Naive thymus-derived CD8-positive, alpha-beta T cell (primary cell): Measurements from ENCODE around the gene EVI5L. TPM values are rescaled to one million over a fixed set of nuclear protein-coding genes. Genes with fewer than 3 reads are reported as not detected.

Experiments
- ATAC-seq, 2 donors: fragments of 150-1000 bp; cut with Tn5 transposase in 1 of 2; sonication (Bioruptor Pico), chemical (Tn5 transposase) in 1 of 2; 1 replicate in 1 of 2; 2 replicates in 1 of 2; pipeline ENCODE4 v1.10.0; 2021; ENCODE audit warnings: mild to moderate bottlenecking in 2 of 2, moderate library complexity in 2 of 2
- POLR2A ChIA-PET: fragments of 350-600 bp; sonication (Branson Sonifier 250); formaldehyde crosslinking; loops from one replicate; lab custom pipeline; 2021; ENCODE audit warnings: antibody characterized with exemption; lab: Charles Lee
- DNase-seq, 10 donors: peaks; one replicate each; pipeline versions ENCODE4 v3.0.0 to v3.0.0-alpha.2; 2020 to 2022
- H3K27ac Mint-ChIP-seq, 10 donors: one replicate each; pipeline ENCODE4 v1.8.0; 2020 to 2022; ENCODE audit warnings: mild to moderate bottlenecking in 10 of 10, mixed read lengths in 10 of 10, moderate library complexity in 4 of 10, inconsistent platforms in 1 of 10
- H3K27me3 Mint-ChIP-seq, 5 donors: one replicate each; pipeline ENCODE4 v1.8.0; 2021 to 2022; ENCODE audit warnings: mixed read lengths in 5 of 5
- H3K36me3 Mint-ChIP-seq, 3 donors: one replicate each; pipeline ENCODE4 v1.8.0; 2020 to 2022; ENCODE audit warnings: mixed read lengths in 3 of 3, mild to moderate bottlenecking in 2 of 3, inconsistent platforms in 1 of 3
- H3K4me1 Mint-ChIP-seq, 4 donors: one replicate each; pipeline ENCODE4 v1.8.0; 2021 to 2022; ENCODE audit warnings: mixed read lengths in 4 of 4
- H3K4me3 Mint-ChIP-seq, 10 donors: one replicate each; pipeline ENCODE4 v1.8.0; 2020 to 2022; ENCODE audit warnings: mild to moderate bottlenecking in 10 of 10, mixed read lengths in 10 of 10, moderate library complexity in 6 of 10, inconsistent platforms in 1 of 10
- H3K9me3 Mint-ChIP-seq, 9 donors: one replicate each; pipeline ENCODE4 v1.8.0; 2020 to 2022; ENCODE audit warnings: mixed read lengths in 9 of 9, mild to moderate bottlenecking in 3 of 9, inconsistent platforms in 1 of 9, moderate library complexity in 1 of 9
- polyA plus RNA-seq, 3 donors: library from polyadenylated mRNA; unstranded; fragments of 300-500 nt; fragmentation: Illumina TruSeq; gene quantifications; one replicate each; pipeline ENCODE4 v1.2.3, GENCODE V29; 2021
- total RNA-seq, 8 experiments: library from RNA in 2 of 8; stranded (reverse) in 2 of 8; gene quantifications; one replicate each; pipeline ENCODE4 v1.2.3 and lab custom pipeline; 2021 to 2026

The EVI5L gene
- total and polyA plus RNA-seq, 5 experiments from 2014 or later, result 1.1 to 11.5 (median 2.7) TPM

DNA sequence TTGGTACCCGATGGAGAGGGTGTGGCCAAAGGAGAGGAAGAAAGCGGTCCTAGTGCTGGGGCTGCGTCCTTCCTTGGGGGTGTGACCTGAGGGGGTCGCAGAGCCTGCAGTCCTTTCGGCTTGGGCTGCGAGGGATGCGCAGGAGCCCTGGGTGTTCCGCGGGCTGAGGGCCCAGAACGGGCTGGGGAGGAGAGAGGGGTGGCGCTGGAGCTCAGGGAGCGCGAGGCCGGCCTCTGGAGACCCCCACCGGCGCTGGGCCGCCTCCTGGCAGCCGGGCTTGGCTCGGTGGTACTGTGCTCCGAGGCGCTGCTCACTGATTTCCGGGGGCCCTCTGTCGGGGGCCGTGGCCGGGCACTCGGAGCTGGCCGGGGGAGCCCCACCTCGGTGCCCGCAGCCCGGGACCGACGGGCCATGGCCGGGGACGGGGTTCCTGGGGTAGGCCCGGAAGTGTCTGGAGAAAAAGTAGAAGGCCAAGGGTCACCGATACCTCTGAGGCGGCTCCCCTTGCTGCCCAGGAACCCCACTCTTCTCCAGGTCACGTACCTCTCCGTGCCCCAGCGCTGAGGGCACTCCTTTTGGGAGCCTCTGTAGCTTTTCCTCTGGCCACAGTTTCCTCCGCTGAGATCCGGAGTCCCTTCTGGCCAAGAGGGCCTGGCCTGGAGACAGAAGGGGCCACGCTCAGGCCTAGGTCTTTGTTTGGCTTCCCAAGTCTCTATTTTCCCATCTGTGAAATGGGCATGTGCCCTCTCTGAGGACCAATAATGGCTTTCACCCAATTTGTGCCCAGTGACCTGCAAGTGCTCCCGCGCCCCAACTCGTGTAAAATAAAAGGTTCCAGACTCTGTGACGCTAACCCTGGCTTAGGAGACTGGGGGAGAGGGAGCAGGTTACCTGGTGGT lies 42.5 kb downstream of the EVI5L start:
- H3K27me3 Mint-ChIP-seq, result peaks cover 0 to 22% (median 12%) of the 10 kb centered on the region in 5 donors

DNA sequence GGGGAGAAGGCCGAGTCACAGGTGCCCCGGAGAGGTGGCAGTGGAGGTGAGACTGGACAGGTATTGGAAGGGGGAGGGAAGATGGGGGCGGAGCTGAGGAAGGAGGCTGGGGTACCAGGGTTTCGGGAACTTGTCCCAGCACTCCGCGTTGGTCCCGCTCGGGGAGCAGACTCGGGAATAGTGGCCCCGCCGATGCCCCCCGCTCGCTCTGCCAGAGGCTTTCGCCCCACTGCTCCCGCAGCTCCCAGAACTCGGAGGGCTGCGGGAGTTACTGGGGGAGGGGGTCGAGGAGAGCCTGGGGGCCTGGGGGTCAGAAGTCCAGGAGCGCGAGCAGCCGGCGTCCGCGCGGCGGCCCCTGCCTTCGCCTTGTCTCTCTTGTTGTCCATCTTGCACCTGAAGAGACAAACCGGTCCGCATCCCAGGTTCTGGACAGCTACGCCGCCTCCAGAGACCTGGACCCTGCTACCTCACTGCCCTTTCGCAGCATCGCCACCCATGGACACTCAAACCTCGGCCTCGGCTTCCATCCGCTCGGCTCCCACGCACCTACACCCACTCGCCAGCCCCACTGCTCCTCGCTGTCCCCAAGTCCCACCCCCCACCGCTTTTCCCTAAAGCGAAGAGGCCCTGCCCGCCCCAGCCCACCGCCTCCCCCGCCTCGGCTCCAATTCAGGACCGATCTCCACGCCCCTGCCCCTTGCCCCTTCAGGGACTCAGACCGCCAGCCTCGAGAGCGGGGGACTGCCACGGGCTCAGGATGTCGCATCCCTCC lies 43.5 kb downstream of the EVI5L start:
- ATAC-seq (no peak), DNase-seq (no peak)
- H3K9me3 Mint-ChIP-seq, result no peaks in the 10 kb centered on the region
- H3K4me1 Mint-ChIP-seq, result peaks cover 23 to 49% (median 39%) of the 10 kb centered on the region in 4 donors
- H3K36me3 Mint-ChIP-seq, result peaks cover 0 to 2% (median 1%) of the 10 kb centered on the region in 3 donors
- peak overlapping the region; percentile 63 to 85 (median 80) for H3K4me3 Mint-ChIP-seq
- POLR2A ChIA-PET, result interaction anchor here (0.6 to 1.4 kb wide), 2 partner anchors 36 to 46 kb away, joined by 3 read pairs; partner anchors contain the start of gene SNAPC2
- H3K27me3 Mint-ChIP-seq, result peaks cover 0 to 22% (median 12%) of the 10 kb centered on the region in 5 donors
- H3K27ac Mint-ChIP-seq, result peak overlapping the region in 4 of 10 donors; percentile 33 to 79 (median 64)

More for the DNA sequence above, 42.5 kb downstream of the EVI5L start:
- Mint-ChIP-seq H3K9me3 (no peaks in the 10 kb centered on the region), H3K27ac (peak overlapping the region in 4 of 10 donors; percentile 39 to 92 (median 50)), H3K4me1 (peaks cover 23 to 52% (median 43%) of the 10 kb centered on the region in 4 donors), H3K4me3 (peak overlapping the region; percentile 7 to 87 (median 70)), H3K36me3 (peaks cover 0 to 2% (median 1%) of the 10 kb centered on the region in 3 donors)
- DNase-seq (no peak), ATAC-seq (no peak)
- POLR2A ChIA-PET, result interaction anchor here (0.5 to 1.4 kb wide), 4 partner anchors 10 to 195 kb away, joined by 3 to 4 read pairs (median 3); partner anchors contain the start of gene SNAPC2

DNA sequence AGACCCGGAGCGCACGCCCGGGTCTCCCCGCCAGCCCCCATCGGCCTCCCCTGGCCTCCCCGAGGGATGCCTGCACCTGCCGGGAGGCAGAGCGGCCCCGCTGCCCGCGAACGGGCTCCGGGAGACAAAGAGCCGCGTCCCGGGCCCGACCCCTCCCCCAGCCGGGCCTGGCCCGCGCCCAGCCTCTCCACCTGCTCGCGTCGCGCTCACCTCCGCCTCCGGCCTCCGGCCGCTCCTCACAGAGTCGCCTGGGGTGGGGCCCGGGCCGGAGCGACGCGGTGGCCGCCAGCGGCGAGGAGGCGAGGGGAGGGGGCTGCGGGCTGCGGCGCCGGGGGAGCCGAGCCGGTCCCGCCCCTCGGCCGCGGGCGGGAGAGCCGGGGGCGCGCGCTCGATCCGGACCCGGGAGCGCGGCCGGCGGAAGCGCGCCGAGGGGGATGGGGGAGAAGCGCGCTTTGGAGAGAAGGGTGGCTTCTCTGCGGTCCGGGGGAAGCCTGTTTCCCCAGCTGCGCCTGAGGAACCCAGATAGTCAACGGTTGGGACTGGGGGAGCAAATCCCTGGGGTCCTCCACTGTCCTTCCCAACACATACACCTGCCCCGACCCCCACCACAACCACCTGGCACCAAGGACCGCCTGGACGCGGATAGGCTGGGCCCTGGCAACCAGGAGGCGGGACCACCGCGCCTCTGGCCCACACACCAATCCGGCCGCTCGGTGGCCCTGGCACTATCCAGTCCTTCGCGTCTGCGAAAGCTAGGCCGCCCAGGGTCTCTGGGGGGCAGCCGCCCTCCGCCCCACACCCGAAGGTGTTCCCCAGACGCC lies 44.3 kb downstream of the EVI5L start, which contains the start of gene PRR36:
TSS of gene PRR36 (minus strand) at position 315 of the 821 bp plus-strand sequence. CDS start 701 bp downstream, outside the sequence.
- peaks cover 0 to 22% (median 12%) of the 10 kb centered on the region in 5 donors for H3K27me3 Mint-ChIP-seq
- peak within 1 kb of the TSS in 6 of 10 donors; percentile 33 to 79 (median 58) for H3K27ac Mint-ChIP-seq
- peak within 1 kb of the TSS; percentile 67 to 85 (median 80) for H3K4me3 Mint-ChIP-seq
- H3K4me1 Mint-ChIP-seq, result peaks cover 19 to 44% (median 34%) of the 10 kb centered on the region in 4 donors
- DNase-seq (no peak), ATAC-seq (no peak)
- H3K36me3 Mint-ChIP-seq, result peaks cover 0 to 2% (median 1%) of the 10 kb centered on the region in 3 donors
- no peaks in the 10 kb centered on the region for H3K9me3 Mint-ChIP-seq
- POLR2A ChIA-PET, result interaction anchor here (1.6 kb wide), 1 partner anchor 13 kb away, joined by 6 read pairs; no protein-coding TSS in a partner anchor

DNA sequence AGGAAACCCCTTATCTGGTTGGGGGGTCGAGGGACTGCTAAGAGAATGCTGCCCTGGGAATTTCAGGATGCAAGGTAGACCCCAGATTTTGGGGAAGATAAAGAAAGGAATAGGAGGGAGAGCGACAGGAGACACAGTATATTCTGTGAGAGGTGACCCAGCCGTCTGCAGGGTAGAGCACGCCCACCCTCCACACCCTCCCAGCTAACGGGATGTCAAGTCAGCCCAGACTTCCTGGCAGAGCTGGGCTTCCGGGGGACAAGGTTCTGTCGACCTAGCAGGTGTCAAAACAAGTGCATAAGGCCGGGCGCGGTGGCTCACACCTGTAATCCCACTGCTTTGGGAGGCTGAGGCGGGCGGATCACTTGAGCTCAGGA lies 44.9 kb downstream of the EVI5L start:
- DNase-seq (no peak), ATAC-seq (no peak)
- Mint-ChIP-seq H3K4me3 (peak overlapping the region; percentile 41 to 76 (median 61)), H3K4me1 (peaks cover 18 to 41% (median 33%) of the 10 kb centered on the region in 4 donors), H3K9me3 (no peaks in the 10 kb centered on the region), H3K36me3 (peaks cover 0 to 2% (median 1%) of the 10 kb centered on the region in 3 donors), H3K27ac (peak overlapping the region in 2 of 10 donors; percentile 49 to 53), H3K27me3 (peaks cover 0 to 22% (median 12%) of the 10 kb centered on the region in 5 donors)
- POLR2A ChIA-PET, result interaction anchor here (1.6 kb wide), 1 partner anchor 13 kb away, joined by 6 read pairs; no protein-coding TSS in a partner anchor

DNA sequence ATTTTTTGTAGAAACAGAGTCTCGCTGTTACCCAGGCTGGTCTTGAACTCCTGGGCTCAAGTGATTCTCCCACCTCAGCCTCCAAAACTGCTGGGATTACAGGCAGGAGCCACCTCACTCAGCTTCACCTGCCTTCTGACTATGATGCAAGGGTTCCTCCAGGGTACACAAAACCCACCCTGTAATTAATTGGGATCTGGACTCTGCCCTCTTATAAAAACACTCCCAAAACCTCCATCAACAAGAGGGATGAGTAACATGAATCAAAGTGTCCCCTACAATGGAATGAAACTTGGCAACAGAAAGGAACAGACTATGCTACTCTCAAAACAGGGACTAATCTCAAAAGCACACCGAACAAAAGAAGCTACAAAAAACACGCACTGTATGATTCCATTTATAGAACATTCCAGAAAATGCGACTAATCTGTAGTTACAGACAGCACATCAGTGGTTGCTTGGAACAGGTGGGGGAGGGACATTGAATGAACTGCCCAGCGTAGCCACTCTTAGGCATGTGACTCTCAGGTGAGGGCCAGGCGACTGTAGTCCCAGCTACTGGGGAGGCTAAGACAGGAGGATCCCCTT lies 47.3 kb downstream of the EVI5L start:
- Mint-ChIP-seq H3K4me1 (peaks cover 3 to 17% (median 15%) of the 10 kb centered on the region in 4 donors), H3K9me3 (no peaks in the 10 kb centered on the region), H3K36me3 (no peaks in the 10 kb centered on the region), H3K4me3 (no peak overlapping the region), H3K27ac (no peak overlapping the region), H3K27me3 (peaks cover 0 to 9% (median 4%) of the 10 kb centered on the region in 5 donors)
- ATAC-seq (no peak), DNase-seq (no peak)
- POLR2A ChIA-PET, result no interaction called here

DNA sequence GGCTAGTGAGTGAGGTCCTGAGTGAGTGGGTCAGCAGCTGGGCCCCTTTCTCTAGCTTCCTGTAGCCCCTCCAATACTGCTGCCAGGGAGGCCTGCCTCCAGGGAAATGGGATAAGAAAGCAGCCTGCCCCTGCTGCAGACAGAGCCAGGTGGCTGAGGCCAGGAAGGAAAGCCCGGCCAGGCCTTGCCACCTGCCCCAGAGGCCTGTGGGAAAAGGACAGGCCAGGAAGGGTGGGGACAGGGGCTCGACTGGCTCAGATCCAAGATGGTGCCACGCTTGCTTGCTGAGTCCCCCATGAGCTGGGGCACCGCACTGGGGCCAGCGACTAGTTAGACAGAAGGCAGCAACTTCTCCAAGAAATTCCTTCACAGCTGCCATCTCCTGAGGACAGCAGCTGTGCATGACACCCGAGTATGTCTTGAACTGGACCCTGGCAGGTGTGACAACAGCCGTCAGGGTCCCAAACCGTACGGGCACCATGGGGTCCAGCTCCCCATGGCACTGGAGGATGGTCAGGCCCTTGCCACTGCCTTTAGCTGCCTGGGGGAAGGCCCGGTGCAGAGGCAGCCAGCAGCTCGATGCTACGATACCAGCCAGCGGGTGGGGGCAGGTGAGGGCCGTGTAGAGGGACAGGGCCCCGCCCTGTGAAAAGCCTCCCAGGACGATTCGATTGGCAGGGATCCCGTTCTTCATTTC lies 49.2 kb downstream of the EVI5L start:
- POLR2A ChIA-PET, result interaction anchor here (0.5 kb wide), 1 partner anchor 66 kb away, joined by 3 read pairs; no protein-coding TSS in a partner anchor
- peaks cover 2 to 11% (median 8%) of the 10 kb centered on the region in 4 donors for H3K4me1 Mint-ChIP-seq
- peaks cover 0 to 2% (median 0%) of the 10 kb centered on the region in 5 donors for H3K27me3 Mint-ChIP-seq
- no peaks in the 10 kb centered on the region for H3K36me3 Mint-ChIP-seq
- no peak overlapping the region for H3K4me3 Mint-ChIP-seq
- no peaks in the 10 kb centered on the region for H3K9me3 Mint-ChIP-seq
- no peak for DNase-seq
- no peak overlapping the region for H3K27ac Mint-ChIP-seq
- ATAC-seq, result no peak

DNA sequence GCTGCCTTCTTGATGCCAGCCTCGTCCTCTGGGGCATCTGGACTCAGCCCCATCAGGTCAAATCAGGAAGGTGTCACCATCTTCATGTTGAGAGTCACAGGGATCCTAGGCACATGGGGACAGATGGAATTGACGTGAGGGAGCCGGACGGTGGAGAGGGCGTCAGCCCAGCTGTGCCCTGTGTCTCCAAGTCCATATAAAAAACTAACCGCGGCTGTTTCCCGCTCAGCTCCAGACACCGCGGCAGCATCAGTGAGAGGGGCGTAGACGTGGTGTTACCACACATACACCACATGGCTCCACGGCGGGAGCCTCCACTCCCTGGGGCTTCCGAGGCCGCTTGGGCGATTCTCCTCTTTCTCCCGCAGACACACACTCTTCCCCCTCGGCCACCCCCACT lies 49.8 kb downstream of the EVI5L start:
- ATAC-seq (no peak), DNase-seq (peak in 1 of 10 donors; percentile 20)
- H3K9me3 Mint-ChIP-seq, result no peaks in the 10 kb centered on the region
- H3K4me1 Mint-ChIP-seq, result peaks cover under 1 to 7% (median 5%) of the 10 kb centered on the region in 4 donors
- no peak overlapping the region for H3K4me3 Mint-ChIP-seq
- H3K27ac Mint-ChIP-seq, result no peak overlapping the region
- H3K36me3 Mint-ChIP-seq, result no peaks in the 10 kb centered on the region
- peaks cover 0 to under 1% (median 0%) of the 10 kb centered on the region in 5 donors for H3K27me3 Mint-ChIP-seq
- POLR2A ChIA-PET, result no interaction called here

DNA sequence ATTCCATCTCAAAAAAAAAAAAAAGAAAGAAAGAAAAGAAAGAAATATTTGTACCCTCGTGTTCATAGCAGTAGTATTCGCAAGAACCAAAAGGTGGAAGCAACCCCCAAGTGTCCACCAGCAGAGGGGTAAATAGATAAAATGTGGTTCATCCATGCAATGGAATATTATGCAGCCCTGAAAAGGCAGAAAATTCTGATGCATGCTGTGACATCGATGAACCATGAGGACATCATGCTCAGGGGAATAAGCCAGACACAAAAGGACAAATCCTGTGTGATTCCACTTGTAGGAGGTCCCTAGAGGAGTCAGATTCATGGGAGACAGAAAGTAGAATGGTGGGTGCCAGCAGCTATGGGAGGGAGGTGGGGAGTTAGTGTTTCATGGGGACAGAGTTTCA lies 51.9 kb downstream of the EVI5L start:
- Mint-ChIP-seq H3K36me3 (no peaks in the 10 kb centered on the region), H3K4me3 (no peak overlapping the region), H3K27ac (no peak overlapping the region), H3K27me3 (peaks cover 0 to 8% (median 0%) of the 10 kb centered on the region in 5 donors), H3K9me3 (no peaks in the 10 kb centered on the region), H3K4me1 (peaks cover 0 to 5% (median under 1%) of the 10 kb centered on the region in 4 donors)
- DNase-seq (no peak), ATAC-seq (no peak)
- POLR2A ChIA-PET, result interaction anchor here (0.7 kb wide), 1 partner anchor 9 kb away, joined by 4 read pairs; no protein-coding TSS in a partner anchor

DNA sequence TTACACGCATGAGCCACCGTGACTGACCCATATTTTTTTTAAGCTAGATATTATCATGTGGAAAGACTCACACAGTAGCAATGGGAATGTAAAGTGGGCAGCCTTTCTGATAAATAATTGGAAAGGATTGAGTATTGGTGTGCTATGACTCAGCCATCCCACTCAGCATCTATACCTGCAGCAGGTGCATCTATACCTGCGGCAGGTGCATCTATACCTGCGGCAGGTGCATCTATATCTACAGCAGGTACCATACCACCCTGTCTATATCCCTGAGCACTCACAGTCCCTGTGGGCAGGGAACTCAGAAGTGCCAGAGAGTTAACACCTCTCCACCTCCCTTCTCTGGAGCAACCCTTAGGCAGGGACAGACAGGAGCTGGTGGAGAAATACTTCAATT lies 53.1 kb downstream of the EVI5L start:
- DNase-seq (no peak), ATAC-seq (no peak)
- Mint-ChIP-seq H3K9me3 (no peaks in the 10 kb centered on the region), H3K4me3 (no peak overlapping the region), H3K36me3 (no peaks in the 10 kb centered on the region), H3K27me3 (peaks cover 0 to 15% (median 3%) of the 10 kb centered on the region in 5 donors), H3K4me1 (peaks cover 0 to 5% (median 1%) of the 10 kb centered on the region in 4 donors), H3K27ac (no peak overlapping the region)
- POLR2A ChIA-PET, result interaction anchor here (0.7 to 1.2 kb wide), 2 partner anchors 32 to 328 kb away, joined by 4 read pairs; no protein-coding TSS in a partner anchor

DNA sequence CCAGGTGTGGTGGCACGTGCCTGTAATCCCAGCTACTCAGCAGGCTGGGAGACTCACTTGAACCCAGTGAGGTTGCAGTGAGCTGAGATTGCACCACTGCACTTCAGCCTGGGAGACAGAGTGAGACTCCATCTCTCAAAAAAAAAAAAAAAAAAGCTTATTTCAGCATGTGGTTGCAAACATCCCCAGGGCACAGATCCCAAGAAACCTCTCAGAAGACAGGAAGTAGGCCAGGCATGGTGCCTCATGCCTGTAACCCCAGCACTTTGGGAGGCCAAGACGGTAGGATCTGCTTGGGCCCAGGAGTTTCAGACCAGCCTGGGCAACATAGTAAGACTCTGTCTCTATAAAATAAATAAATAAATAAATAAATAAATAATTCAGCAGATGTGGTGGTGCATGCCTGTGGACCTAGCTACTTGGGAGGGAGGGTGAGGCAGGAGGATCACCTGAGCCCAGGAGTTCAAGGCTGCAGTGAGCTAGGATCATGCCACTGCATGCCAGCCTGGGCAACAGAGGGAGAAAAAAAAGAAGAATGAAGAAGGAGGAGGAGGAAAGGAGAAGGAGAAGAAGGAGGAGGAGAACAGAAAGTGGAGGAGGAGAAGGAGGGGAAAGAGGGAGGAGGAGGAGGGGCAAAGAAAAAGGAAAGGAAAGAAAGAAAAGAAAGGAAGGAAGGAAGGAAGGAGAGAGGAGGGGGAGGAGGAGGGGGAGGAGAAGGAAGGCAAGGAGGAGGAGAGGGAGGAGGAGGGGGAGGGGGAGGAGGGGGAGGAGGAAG lies 54.0 kb downstream of the EVI5L start:
- H3K4me3 Mint-ChIP-seq, result no peak overlapping the region
- peaks cover 0 to 19% (median 4%) of the 10 kb centered on the region in 5 donors for H3K27me3 Mint-ChIP-seq
- no peaks in the 10 kb centered on the region for H3K9me3 Mint-ChIP-seq
- peak overlapping the region in 1 of 10 donors; percentile 36 for H3K27ac Mint-ChIP-seq
- POLR2A ChIA-PET, result no interaction called here
- no peaks in the 10 kb centered on the region for H3K36me3 Mint-ChIP-seq
- no peak for ATAC-seq
- peaks cover 0 to 5% (median 4%) of the 10 kb centered on the region in 4 donors for H3K4me1 Mint-ChIP-seq
- DNase-seq, result no peak
